ENCODE data around the gene UNC5C. TPM values are rescaled to one million over a fixed set of nuclear protein-coding genes. Genes with fewer than 3 reads are reported as not detected.

The UNC5C gene
- total RNA-seq, 2 experiments from 2014 or later = not detected

DNA sequence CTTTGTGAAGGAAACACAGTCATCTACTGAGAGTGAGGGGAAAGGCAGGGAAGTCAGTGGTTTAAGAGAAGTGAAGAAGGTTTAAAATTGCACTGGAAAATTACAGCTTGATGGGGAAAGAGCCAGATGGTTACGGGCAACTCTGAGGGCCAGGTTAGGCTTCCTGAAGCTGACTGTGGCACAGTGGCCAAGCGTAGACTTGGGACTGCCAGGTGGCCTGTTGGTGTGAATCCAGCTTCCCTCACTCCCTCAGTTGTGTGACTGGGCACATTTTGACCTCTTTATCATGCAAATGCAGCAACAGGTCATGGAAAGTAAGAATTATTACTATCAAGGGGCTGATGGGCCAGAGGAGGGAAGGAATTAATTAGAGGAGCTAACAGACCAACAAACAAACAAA is 390.1 kb downstream of the UNC5C start:
- no peak overlapping the region for H3K27ac ChIP-seq (ENCODE audit: low read depth in 1 of 2, low read length in 2 of 2)
- Mint-ChIP-seq H3K4me1 (ENCODE audit: low read depth) (peaks cover 22% of the 10 kb centered on the region), H3K27ac (no peak overlapping the region), H3K4me3 (no peak overlapping the region), H3K36me3 (ENCODE audit: low read depth) (no peaks in the 10 kb centered on the region), H3K9me3 (no peaks in the 10 kb centered on the region), H3K27me3 (no peaks in the 10 kb centered on the region)
- CTCF ChIA-PET = interaction anchor here (0.7 kb wide), 1 partner anchor 10 kb away, joined by 3 read pairs; no protein-coding TSS in a partner anchor
- POLR2A ChIA-PET = no interaction called here
- intact Hi-C loops (cut with DNase I, micrococcal nuclease) = loop anchor here in 1 of 2 experiments (5.0 kb wide), 1 partner anchor 1194 kb away; no protein-coding TSS in a partner anchor
- H3K4me3 ChIP-seq (ENCODE audit: low read length) = no peak overlapping the region
- ATAC-seq (ENCODE audit: poor library complexity) (no peak), DNase-seq (no peak)
- no peaks in the 10 kb centered on the region for H3K36me3 ChIP-seq (ENCODE audit: insufficient read depth, low read length)
- TF ChIP-seq, protein P1, sequence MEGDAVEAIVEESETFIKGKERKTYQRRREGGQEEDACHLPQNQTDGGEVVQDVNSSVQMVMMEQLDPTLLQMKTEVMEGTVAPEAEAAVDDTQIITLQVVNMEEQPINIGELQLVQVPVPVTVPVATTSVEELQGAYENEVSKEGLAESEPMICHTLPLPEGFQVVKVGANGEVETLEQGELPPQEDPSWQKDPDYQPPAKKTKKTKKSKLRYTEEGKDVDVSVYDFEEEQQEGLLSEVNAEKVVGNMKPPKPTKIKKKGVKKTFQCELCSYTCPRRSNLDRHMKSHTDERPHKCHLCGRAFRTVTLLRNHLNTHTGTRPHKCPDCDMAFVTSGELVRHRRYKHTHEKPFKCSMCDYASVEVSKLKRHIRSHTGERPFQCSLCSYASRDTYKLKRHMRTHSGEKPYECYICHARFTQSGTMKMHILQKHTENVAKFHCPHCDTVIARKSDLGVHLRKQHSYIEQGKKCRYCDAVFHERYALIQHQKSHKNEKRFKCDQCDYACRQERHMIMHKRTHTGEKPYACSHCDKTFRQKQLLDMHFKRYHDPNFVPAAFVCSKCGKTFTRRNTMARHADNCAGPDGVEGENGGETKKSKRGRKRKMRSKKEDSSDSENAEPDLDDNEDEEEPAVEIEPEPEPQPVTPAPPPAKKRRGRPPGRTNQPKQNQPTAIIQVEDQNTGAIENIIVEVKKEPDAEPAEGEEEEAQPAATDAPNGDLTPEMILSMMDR (IDR thresholded peaks at IDR 0.05) = no peak
- peaks cover 3% of the 10 kb centered on the region for H3K4me1 ChIP-seq (ENCODE audit: insufficient read depth, low read length)
- H3K27me3 ChIP-seq (ENCODE audit: control insufficient read depth in 1 of 2, insufficient read depth in 2 of 2, low read length in 2 of 2) = no peaks in the 10 kb centered on the region
- H3K9me3 ChIP-seq (ENCODE audit: control insufficient read depth in 1 of 2, insufficient read depth in 1 of 2, low read length in 2 of 2) = no peaks in the 10 kb centered on the region

DNA sequence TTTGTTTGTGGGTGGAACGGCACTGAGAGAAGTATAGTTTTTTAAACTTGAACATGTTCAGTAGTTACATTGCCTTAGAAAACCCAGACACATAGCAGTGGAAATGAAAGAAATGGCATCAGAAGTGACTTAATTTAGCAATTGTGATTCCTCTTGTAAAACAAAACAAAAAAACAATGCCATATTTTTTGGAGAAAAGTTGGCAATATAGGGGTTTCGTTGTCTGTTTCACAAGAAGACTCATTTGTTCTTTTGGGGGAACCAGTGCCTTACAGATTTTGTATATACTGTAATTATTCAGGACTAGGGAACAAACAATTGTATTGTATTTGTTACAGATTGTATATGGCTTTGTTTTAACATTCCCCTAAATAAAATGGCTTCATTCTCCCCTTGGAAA is 390.7 kb downstream of the UNC5C start:
- ChIA-PET POLR2A (no interaction called here), CTCF (no interaction called here)
- no peaks in the 10 kb centered on the region for H3K36me3 Mint-ChIP-seq (ENCODE audit: low read depth)
- H3K27ac Mint-ChIP-seq = no peak overlapping the region
- no peak overlapping the region for H3K4me3 Mint-ChIP-seq
- H3K27me3 Mint-ChIP-seq = no peaks in the 10 kb centered on the region
- DNase-seq (no peak), ATAC-seq (ENCODE audit: poor library complexity) (no peak)
- intact Hi-C loops (cut with DNase I, micrococcal nuclease) = loop anchor here in 1 of 2 experiments (5.0 kb wide), 1 partner anchor 1194 kb away; no protein-coding TSS in a partner anchor
- peaks cover 22% of the 10 kb centered on the region for H3K4me1 Mint-ChIP-seq (ENCODE audit: low read depth)
- Histone ChIP-seq H3K27me3 (ENCODE audit: control insufficient read depth in 1 of 2, insufficient read depth in 2 of 2, low read length in 2 of 2) (no peaks in the 10 kb centered on the region), H3K4me1 (ENCODE audit: insufficient read depth, low read length) (peaks cover 3% of the 10 kb centered on the region), H3K4me3 (ENCODE audit: low read length) (no peak overlapping the region), H3K27ac (ENCODE audit: low read depth in 1 of 2, low read length in 2 of 2) (no peak overlapping the region), H3K9me3 (ENCODE audit: control insufficient read depth in 1 of 2, insufficient read depth in 1 of 2, low read length in 2 of 2) (no peaks in the 10 kb centered on the region), H3K36me3 (ENCODE audit: insufficient read depth, low read length) (no peaks in the 10 kb centered on the region)
- no peaks in the 10 kb centered on the region for H3K9me3 Mint-ChIP-seq
- TF ChIP-seq, protein P1 (IDR thresholded peaks at IDR 0.05) = no peak

GRCh38 chr4:95157596-95157995 is 391.2 kb downstream of the UNC5C start:
- Histone ChIP-seq H3K9me3 (ENCODE audit: control insufficient read depth in 1 of 2, insufficient read depth in 1 of 2, low read length in 2 of 2) (no peaks in the 10 kb centered on the region), H3K27ac (ENCODE audit: low read depth in 1 of 2, low read length in 2 of 2) (no peak overlapping the region), H3K27me3 (ENCODE audit: control insufficient read depth in 1 of 2, insufficient read depth in 2 of 2, low read length in 2 of 2) (no peaks in the 10 kb centered on the region), H3K4me3 (ENCODE audit: low read length) (no peak overlapping the region), H3K36me3 (ENCODE audit: insufficient read depth, low read length) (no peaks in the 10 kb centered on the region), H3K4me1 (ENCODE audit: insufficient read depth, low read length) (peaks cover 3% of the 10 kb centered on the region)
- TF ChIP-seq, protein P1 (IDR thresholded peaks at IDR 0.05) = no peak
- H3K9me3 Mint-ChIP-seq = no peaks in the 10 kb centered on the region
- no peaks in the 10 kb centered on the region for H3K36me3 Mint-ChIP-seq (ENCODE audit: low read depth)
- H3K27me3 Mint-ChIP-seq = no peaks in the 10 kb centered on the region
- ATAC-seq (ENCODE audit: poor library complexity) (no peak), DNase-seq (no peak)
- intact Hi-C loops (cut with DNase I, micrococcal nuclease) = loop anchor here in 1 of 2 experiments (5.0 kb wide), 1 partner anchor 1195 kb away; no protein-coding TSS in a partner anchor
- ChIA-PET POLR2A (no interaction called here), CTCF (no interaction called here)
- no peak overlapping the region for H3K27ac Mint-ChIP-seq
- H3K4me1 Mint-ChIP-seq (ENCODE audit: low read depth) = peaks cover 22% of the 10 kb centered on the region
- no peak overlapping the region for H3K4me3 Mint-ChIP-seq
